ENCODE measurements around the gene AARS2. TPM values are rescaled to one million over a fixed set of nuclear protein-coding genes. Genes with fewer than 3 reads are reported as not detected.

Gene AARS2
- total and polyA plus RNA-seq, 2 of the 4 experiments (the other 2 are of a cell fraction): 9.1 to 10.4 TPM

DNA sequence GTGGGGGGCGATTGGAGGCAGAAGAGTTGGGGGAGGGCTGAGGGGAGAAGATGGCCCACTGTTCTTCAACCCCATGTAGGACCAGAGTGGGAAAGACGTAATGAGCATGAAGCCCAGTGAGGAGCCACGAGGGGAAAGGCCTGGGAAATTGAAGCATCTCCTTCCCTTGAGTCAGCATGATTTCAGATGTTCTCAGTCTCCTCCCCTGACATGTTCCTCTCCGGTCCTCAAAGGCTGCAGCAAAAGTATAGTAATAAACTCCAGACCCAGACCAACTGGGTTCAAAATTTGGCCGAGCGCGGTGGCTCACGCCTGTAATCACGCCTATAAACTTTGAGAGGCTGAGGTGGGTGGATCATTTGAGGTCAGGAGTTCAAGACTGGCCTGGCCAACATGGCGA lies 45.9 kb downstream of the AARS2 start:
- dilution Hi-C loops (cut with HindIII; ENCODE audit: low sequenced_read_pairs, unreplicated experiment) (no loop called here), intact Hi-C loops (cut with micrococcal nuclease) (no loop called here), in situ Hi-C loops (cut with MboI; ENCODE audit: low sequenced_read_pairs) (no loop called here)
- CTCF ChIA-PET: interaction anchor here (0.7 to 1.8 kb wide), 4 partner anchors 11 to 84 kb away, joined by 3 to 4 read pairs (median 4); no protein-coding TSS in a partner anchor
- Histone ChIP-seq H4K5ac (ENCODE audit: low read depth, low read length) (no peak overlapping the region), H3K4me1 (ENCODE audit: control insufficient read depth, insufficient read depth, low read length) (peaks cover 21% of the 10 kb centered on the region), H3K36me3 (ENCODE audit: control insufficient read depth, insufficient read depth, low read length) (no peaks in the 10 kb centered on the region), H3K27ac (ENCODE audit: insufficient read depth, low read length) (no peak overlapping the region), H4K8ac (ENCODE audit: low read depth in 2 of 2, low read length in 2 of 2) (no peak overlapping the region), H3K9ac (ENCODE audit: low read depth, low read length) (no peak overlapping the region), H3K79me1 (ENCODE audit: low read depth in 1 of 2, low read length in 2 of 2) (peaks cover 24 to 27% of the 10 kb centered on the region in 2 experiments), H3K18ac (ENCODE audit: low read depth, low read length) (no peak overlapping the region), H4K91ac (ENCODE audit: insufficient read depth, low read depth, low read length) (no peak overlapping the region), H2BK15ac (ENCODE audit: low read depth, low read length) (no peak overlapping the region), H3K4me2 (ENCODE audit: low read depth, low read length) (no peak overlapping the region), H3K4ac (ENCODE audit: low read depth, low read length) (no peak overlapping the region), H2AK5ac (ENCODE audit: low read depth, low read length) (no peak overlapping the region), H3K4me3 (ENCODE audit: insufficient read depth, low read depth, low read length) (no peak overlapping the region), H3K56ac (ENCODE audit: extremely low read depth, insufficient read depth, low read length) (no peak overlapping the region), H2BK5ac (ENCODE audit: low read depth, low read length, poor library complexity, severe bottlenecking) (no peak overlapping the region), H3K27me3 (ENCODE audit: control insufficient read depth, insufficient read depth, low read length) (peaks cover 37% of the 10 kb centered on the region), H3K9me1 (ENCODE audit: insufficient read depth, low read length) (peaks cover 12% of the 10 kb centered on the region), H4K20me1 (ENCODE audit: insufficient read depth, low read length) (peaks cover 9% of the 10 kb centered on the region; the same call in 1 of the 2 replicates), H3K23ac (ENCODE audit: low read depth, low read length) (no peak overlapping the region), H2BK120ac (ENCODE audit: low read depth, low read length) (no peak overlapping the region), H2AK9ac (replicated peaks; ENCODE audit: low read depth, low read length, poor library complexity) (no peak overlapping the region), H2BK20ac (ENCODE audit: low read depth, low read length) (no peak overlapping the region), H2AFZ (replicated peaks; ENCODE audit: low read length, poor library complexity) (no peak overlapping the region), H3K9me3 (ENCODE audit: control insufficient read depth, insufficient read depth, low read length) (no peaks in the 10 kb centered on the region), H3K14ac (replicated peaks; ENCODE audit: low read depth, low read length) (no peak overlapping the region)
- POLR2A ChIA-PET (ENCODE audit: unreplicated experiment): no interaction called here
- DNase-seq (no peak), ATAC-seq (ENCODE audit: low read depth) (no peak)
- BruUV-seq (replicated peaks): no TSS peak
- TF ChIP-seq CHD1 (IDR thresholded peaks at IDR 0.05; ENCODE audit: low read depth, low read length) (no peak), RAD21 (IDR thresholded peaks at IDR 0.05; ENCODE audit: low read length) (no peak), RFX5 (IDR thresholded peaks at IDR 0.05; ENCODE audit: low read depth, low read length) (no peak)
- WGBS, 2 experiments (ENCODE audit: extremely low coverage in 2 of 2, insufficient read length in 1 of 2): no CpG with 5 or more reads among the region's 10 CpGs

Data from IMR-90 (cell line).